Spleen (tissue), 7 donors: ENCODE measurements around the gene CCN5.

Experiments used
- POLR2A ChIP-seq, 3 donors: fragments of 450-650 bp; IDR thresholded peaks; one replicate each; pipeline ENCODE4 v1.5.1; 2017; ENCODE audit warnings: antibody characterized with exemption in 3 of 3, mild to moderate bottlenecking in 1 of 3
- TF ChIP-seq, protein P1 (sequence below), 11 experiments: fragments of 200-600 bp in 7 of 11; fragments of 450-650 bp in 4 of 11; sonication (generic) in 4 of 11; IDR thresholded peaks in 8 of 11; conservative IDR thresholded peaks in 3 of 11; 1 replicate in 7 of 11; 2 replicates in 4 of 11; pipeline versions ENCODE4 v1.4.0 to v1.8.0; 2016 to 2021; ENCODE audit warnings: antibody characterized with exemption in 11 of 11, inconsistent platforms in 4 of 11, mild to moderate bottlenecking in 1 of 11
- donor health status: DM: no; HTN: no; CAD: no; lungs with moderate emphysema.
- donor health status: DM: no; HTN: no; CAD: no.
- donor health status: DM: no; HTN: no; CAD: no.

DNA sequence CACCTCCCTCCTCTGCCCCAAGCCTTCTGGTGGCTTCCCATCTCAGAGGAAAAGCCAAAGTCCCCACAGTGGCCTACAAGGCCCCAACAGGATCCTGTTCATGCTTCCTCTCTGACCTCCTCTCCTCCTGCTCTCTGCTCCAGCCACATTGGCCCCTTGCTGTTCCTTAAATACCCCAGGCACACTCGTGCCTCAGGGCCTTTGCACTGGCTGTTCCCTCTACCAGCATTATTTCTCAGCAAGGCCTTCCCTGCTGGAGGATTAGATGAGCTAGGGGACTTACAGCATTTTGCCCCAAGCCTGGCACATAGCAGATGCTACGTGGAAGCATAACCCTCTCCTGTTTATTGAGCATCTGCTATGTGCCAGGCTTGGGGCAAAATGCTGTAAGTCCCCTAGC lies 7.8 kb downstream of the CCN5 start:
- TF ChIP-seq, protein P1, sequence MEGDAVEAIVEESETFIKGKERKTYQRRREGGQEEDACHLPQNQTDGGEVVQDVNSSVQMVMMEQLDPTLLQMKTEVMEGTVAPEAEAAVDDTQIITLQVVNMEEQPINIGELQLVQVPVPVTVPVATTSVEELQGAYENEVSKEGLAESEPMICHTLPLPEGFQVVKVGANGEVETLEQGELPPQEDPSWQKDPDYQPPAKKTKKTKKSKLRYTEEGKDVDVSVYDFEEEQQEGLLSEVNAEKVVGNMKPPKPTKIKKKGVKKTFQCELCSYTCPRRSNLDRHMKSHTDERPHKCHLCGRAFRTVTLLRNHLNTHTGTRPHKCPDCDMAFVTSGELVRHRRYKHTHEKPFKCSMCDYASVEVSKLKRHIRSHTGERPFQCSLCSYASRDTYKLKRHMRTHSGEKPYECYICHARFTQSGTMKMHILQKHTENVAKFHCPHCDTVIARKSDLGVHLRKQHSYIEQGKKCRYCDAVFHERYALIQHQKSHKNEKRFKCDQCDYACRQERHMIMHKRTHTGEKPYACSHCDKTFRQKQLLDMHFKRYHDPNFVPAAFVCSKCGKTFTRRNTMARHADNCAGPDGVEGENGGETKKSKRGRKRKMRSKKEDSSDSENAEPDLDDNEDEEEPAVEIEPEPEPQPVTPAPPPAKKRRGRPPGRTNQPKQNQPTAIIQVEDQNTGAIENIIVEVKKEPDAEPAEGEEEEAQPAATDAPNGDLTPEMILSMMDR (IDR thresholded peaks at IDR 0.05 in 8 of 11, conservative IDR thresholded peaks at IDR 0.05 in 3 of 11) = no peak
- TF ChIP-seq POLR2A (IDR thresholded peaks at IDR 0.05) = no peak
